HFF-Myc (cell line): ENCODE results near the gene LGALS8.
"Not testable (repeated sequence)": the region's sequence is repeated elsewhere in the genome, so short reads cannot be mapped to it uniquely, and the experiment has no call there.

Source experiments
- DNase-seq: peaks from one replicate; pipeline ENCODE4 v3.0.0-alpha.2; 2011; ENCODE audit warnings: low read depth; ENCODE audit errors: extremely low read depth
- H3K4me3 ChIP-seq: replicated peaks from 2 replicates; pipeline ENCODE4 v1.5.1; 2011; ENCODE audit warnings: low read depth, mild to moderate bottlenecking, control low read depth, low read length
- CTCF ChIP-seq: IDR thresholded peaks from 2 replicates; pipeline ENCODE4 v1.5.1; 2012; ENCODE audit warnings: mild to moderate bottlenecking, low read depth, low read length, control low read depth; ENCODE audit errors: missing control alignments

Gene LGALS8

GRCh38 chr1:236523704-236524141 is at the start of gene LGALS8:
Gene LGALS8 (plus strand): TSS chr1:236523982. CDS start chr1:236526071, 2,089 bp downstream.
- TF ChIP-seq CTCF = no peak

GRCh38 chr1:236476019-236476418 is 47.8 kb upstream of the LGALS8 start:
- no peak for TF ChIP-seq CTCF
- DNase-seq = no peak

More at GRCh38 chr1:236523704-236524141, at the start of gene LGALS8:
- DNase-seq = no peak
- peak within 1 kb of the TSS; percentile 96 for H3K4me3 ChIP-seq

GRCh38 chr1:236480758-236481436 is 42.9 kb upstream of the LGALS8 start:
- no peak for DNase-seq
- no peak for TF ChIP-seq CTCF
- no peak overlapping the region for H3K4me3 ChIP-seq

More at GRCh38 chr1:236476019-236476418, 47.8 kb upstream of the LGALS8 start:
- no peak overlapping the region for H3K4me3 ChIP-seq

- no peak for DNase-seq
- H3K4me3 ChIP-seq = no peak overlapping the region
- no peak for TF ChIP-seq CTCF
Observed at GRCh38 chr1:236484310-236484971, 39.3 kb upstream of the LGALS8 start.

- TF ChIP-seq CTCF = no peak
- DNase-seq = no peak
- no peak overlapping the region for H3K4me3 ChIP-seq
Observed at GRCh38 chr1:236486356-236487002, 37.3 kb upstream of the LGALS8 start.

GRCh38 chr1:236489161-236489560 is 34.6 kb upstream of the LGALS8 start:
- not testable (repeated sequence) for DNase-seq, H3K4me3 ChIP-seq

GRCh38 chr1:236489710-236490377 is 33.9 kb upstream of the LGALS8 start:
- peak; percentile 30 for DNase-seq
- TF ChIP-seq CTCF = peak; percentile 40
- H3K4me3 ChIP-seq = no peak overlapping the region
